ENCODE results near the gene LMTK2.

LMTK2 gene

GRCh38 chr7:98170966-98171365, 64.3 kb downstream of the LMTK2 start:
- no peaks in the 10 kb centered on the region for H3K27me3 ChIP-seq
- no peak for DNase-seq
- TF ChIP-seq CTCF (IDR thresholded peaks at IDR 0.05; ENCODE audit: low read depth, low read length) = no peak
- H3K9me3 ChIP-seq = no peaks in the 10 kb centered on the region
- H3K36me3 ChIP-seq = no peaks in the 10 kb centered on the region
- H3K4me3 ChIP-seq (ENCODE audit: low read depth, low read length) = no peak overlapping the region
- no peaks in the 10 kb centered on the region for H3K4me1 ChIP-seq

- no peak overlapping the region for H3K4me3 ChIP-seq (ENCODE audit: low read depth, low read length)
- no peak for TF ChIP-seq CTCF (IDR thresholded peaks at IDR 0.05; ENCODE audit: low read depth, low read length)
- H3K9me3 ChIP-seq = no peaks in the 10 kb centered on the region
- no peaks in the 10 kb centered on the region for H3K36me3 ChIP-seq
- no peak for DNase-seq
- no peaks in the 10 kb centered on the region for H3K4me1 ChIP-seq
- no peaks in the 10 kb centered on the region for H3K27me3 ChIP-seq
Measured at GRCh38 chr7:98171449-98171848, 64.8 kb downstream of the LMTK2 start.

- Histone ChIP-seq H3K4me1 (no peaks in the 10 kb centered on the region), H3K27me3 (no peaks in the 10 kb centered on the region), H3K9me3 (no peaks in the 10 kb centered on the region), H3K4me3 (ENCODE audit: low read depth, low read length) (no peak overlapping the region), H3K36me3 (no peaks in the 10 kb centered on the region)
- no peak for TF ChIP-seq CTCF (IDR thresholded peaks at IDR 0.05; ENCODE audit: low read depth, low read length)
- DNase-seq = no peak
Measured at GRCh38 chr7:98174334-98175259, 67.9 kb downstream of the LMTK2 start.

- no peak for DNase-seq
- TF ChIP-seq CTCF (IDR thresholded peaks at IDR 0.05; ENCODE audit: low read depth, low read length) = no peak
- Histone ChIP-seq H3K9me3 (no peaks in the 10 kb centered on the region), H3K4me3 (ENCODE audit: low read depth, low read length) (no peak overlapping the region), H3K36me3 (no peaks in the 10 kb centered on the region), H3K27me3 (no peaks in the 10 kb centered on the region), H3K4me1 (no peaks in the 10 kb centered on the region)
Measured at GRCh38 chr7:98175260-98175940, 68.7 kb downstream of the LMTK2 start.

GRCh38 chr7:98177553-98177952, 70.9 kb downstream of the LMTK2 start:
- Histone ChIP-seq H3K4me3 (ENCODE audit: low read depth, low read length) (no peak overlapping the region), H3K27me3 (no peaks in the 10 kb centered on the region), H3K9me3 (no peaks in the 10 kb centered on the region), H3K36me3 (no peaks in the 10 kb centered on the region), H3K4me1 (no peaks in the 10 kb centered on the region)
- TF ChIP-seq CTCF (IDR thresholded peaks at IDR 0.05; ENCODE audit: low read depth, low read length) = no peak
- no peak for DNase-seq

GRCh38 chr7:98178321-98178720, 71.7 kb downstream of the LMTK2 start:
- Histone ChIP-seq H3K4me1 (no peaks in the 10 kb centered on the region), H3K36me3 (no peaks in the 10 kb centered on the region), H3K4me3 (ENCODE audit: low read depth, low read length) (no peak overlapping the region), H3K27me3 (no peaks in the 10 kb centered on the region), H3K9me3 (no peaks in the 10 kb centered on the region)
- TF ChIP-seq CTCF (IDR thresholded peaks at IDR 0.05; ENCODE audit: low read depth, low read length) = no peak
- DNase-seq = no peak
